ENCODE measurements around the gene VAV2.

VAV2 gene

DNA sequence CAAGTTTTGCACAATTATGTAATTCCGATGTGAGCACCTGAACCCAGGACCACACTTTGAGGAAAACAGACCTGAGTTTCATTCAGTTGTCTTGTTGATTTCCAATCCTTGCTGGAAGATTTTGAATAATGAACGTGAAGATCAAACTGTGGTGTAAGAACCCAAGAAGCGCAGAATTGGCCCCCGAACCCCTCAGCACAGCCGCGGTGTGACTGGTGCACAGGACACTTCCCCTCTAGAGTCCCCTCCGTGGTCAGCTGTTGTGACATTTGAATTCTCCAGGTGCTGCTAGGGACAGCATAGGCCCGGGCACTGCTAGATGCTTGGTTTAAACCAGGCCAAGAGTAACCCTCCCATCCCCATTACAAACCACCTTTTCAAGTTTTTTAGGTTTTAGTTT, 34.9 kb upstream of the VAV2 start:
- DNase-seq (ENCODE audit: low spot score), result no peak

GRCh38 chr9:134026581-134026980, 34.5 kb upstream of the VAV2 start:
- DNase-seq (ENCODE audit: low spot score), result no peak

- peak; percentile 42 for DNase-seq (ENCODE audit: low spot score)
These were observed 33.8 kb upstream of the VAV2 start for GRCh38 chr9:134025606-134026541.

GRCh38 chr9:134024828-134025605, 32.9 kb upstream of the VAV2 start, which contains the start of gene BRD3OS:
BRD3OS (plus strand) TSS chr9:134025481; CDS start chr9:134026748, 1,267 bp downstream.
- DNase-seq (ENCODE audit: low spot score), result peak; percentile 94

DNA sequence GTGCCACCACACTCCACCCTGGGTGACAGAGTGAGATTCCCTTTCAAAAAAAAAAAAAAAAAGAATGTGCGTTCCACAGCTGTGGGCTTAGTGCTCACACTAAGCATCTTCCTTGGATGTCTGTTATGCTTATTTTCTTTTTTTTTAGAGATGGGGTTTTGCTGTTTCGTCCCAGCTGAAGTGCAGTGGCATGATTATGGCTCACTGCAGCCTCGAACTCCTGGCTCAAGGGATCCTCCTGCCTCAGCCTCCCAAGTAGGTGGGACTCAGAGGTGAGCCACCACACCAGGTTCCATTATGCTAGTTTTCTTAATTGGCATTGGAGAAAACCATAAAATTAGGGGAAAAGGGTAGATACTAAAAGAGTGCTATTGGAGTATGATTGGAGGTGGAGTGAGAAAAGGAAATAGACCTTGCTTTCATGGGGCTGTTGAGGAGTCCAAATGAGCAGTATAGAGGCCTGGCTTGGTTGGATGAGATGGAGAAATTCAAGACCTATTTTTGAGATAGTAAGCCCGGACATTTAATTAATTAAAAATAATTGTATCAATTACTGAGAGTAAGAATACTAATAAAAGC, 32.2 kb upstream of the VAV2 start:
- DNase-seq (ENCODE audit: low spot score), result no peak

GRCh38 chr9:134014946-134015345, 22.8 kb upstream of the VAV2 start:
- no peak for DNase-seq (ENCODE audit: low spot score)

DNA sequence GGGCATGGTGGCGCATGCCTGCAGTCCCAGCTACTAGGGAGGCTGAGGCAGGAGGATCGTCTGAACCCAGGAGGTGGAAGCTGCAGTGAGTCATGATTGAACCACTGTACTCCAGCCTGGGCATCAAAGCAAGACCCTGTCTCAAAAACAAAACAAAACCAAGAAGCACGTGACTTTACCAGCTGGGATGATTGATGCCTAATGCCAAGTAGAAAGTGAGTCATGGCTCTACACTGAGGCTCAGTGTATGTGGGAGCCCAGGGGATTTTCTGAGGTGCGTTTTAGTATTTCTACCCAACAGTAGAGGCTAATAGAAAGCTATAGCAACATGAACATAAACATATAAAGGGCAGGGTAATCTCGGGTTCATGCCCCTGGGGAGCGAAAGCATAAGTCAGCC, 19.3 kb upstream of the VAV2 start:
- no peak for DNase-seq (ENCODE audit: low spot score)

- DNase-seq (ENCODE audit: low spot score), result no peak
These were observed 18.4 kb upstream of the VAV2 start for GRCh38 chr9:134010310-134011173.

- no peak for DNase-seq (ENCODE audit: low spot score)
These were observed 15.4 kb upstream of the VAV2 start for GRCh38 chr9:134007571-134007970.

DNA sequence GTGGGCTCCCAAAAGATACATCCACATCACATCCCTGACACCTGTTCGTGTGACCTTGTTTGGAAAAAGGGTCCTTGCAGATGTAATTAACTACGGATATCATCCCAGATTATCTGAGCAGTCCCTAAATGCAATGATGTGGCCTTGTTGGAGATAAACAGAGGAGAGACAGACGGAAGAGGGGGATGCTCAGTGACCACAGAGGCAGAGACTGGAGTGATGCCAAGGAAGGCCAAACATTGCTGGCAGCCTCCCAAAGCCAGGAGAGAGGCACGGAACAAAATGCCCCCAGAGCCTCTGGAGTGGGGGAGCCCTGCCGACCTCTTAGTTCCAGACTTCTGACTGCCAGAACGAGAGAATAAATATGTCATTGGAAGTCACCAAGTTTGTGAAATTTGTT, 15.0 kb upstream of the VAV2 start:
- DNase-seq (ENCODE audit: low spot score), result no peak

DNA sequence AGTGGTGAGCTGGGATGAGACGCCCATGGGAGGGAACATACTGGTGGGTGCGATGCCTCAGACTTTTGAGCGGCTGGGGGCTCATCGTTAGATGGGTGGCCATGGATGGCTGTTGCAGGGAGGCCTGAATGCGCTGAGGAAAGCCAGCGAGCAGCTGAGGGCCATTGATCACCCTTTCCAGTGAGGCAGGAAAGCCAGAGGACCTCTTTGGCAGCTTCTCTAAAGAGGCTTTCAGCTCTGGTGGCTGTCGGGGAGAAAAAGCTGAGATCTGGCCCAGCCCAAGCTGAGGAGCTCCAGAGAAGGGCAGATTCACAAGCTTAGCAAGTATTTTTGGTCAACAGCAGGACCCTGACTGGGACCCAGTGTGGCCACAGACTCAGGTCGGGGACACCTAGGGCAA, 13.3 kb upstream of the VAV2 start:
- no peak for DNase-seq (ENCODE audit: low spot score)

GRCh38 chr9:134004881-134005280, 12.8 kb upstream of the VAV2 start:
- DNase-seq (ENCODE audit: low spot score), result no peak

- DNase-seq (ENCODE audit: low spot score), result no peak
These were observed 12.2 kb upstream of the VAV2 start for GRCh38 chr9:134004131-134004873.

- no peak for DNase-seq (ENCODE audit: low spot score)
These were observed 11.1 kb upstream of the VAV2 start for GRCh38 chr9:134003237-134003636.

DNA sequence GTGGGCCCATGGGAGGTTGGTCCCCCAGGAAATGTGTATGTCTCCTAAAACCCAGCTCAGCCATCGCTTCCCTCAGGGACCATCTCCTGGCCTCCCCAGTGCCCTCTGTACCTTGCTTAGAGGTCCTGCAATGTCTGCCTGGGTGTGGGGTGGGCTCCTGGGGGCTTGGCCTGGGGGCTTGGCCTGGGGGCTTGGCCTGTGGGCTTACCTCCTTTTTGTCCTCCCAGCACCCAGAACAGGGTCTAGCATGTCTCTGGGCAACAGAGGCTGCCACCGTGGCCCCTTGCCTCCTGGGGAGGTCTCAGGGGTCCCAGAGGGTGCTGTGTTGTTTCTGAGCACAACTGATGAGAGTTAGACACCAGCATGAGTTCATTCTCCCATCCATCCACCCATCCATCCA, 10.7 kb upstream of the VAV2 start:
- DNase-seq (ENCODE audit: low spot score), result no peak

DNA sequence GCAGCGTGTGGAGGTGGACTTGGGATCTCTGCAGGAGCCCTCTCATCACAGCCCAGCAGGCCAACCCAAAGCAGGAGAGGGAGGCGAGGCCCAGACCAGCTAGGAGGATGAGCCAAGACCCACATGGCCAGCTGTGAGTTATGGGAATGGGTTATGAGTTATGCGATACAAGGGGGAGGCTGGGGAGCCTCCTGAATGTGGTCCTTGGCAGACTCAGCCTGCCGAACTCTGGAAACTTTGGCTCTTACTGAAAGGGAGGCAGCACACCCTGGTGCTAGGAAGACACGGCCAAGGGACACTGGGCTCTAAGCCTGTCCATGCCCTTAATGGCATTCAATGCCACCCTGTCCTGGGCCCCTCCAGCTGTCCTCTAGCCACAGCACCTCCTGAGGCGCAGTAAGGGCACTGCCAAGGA, 7.7 kb upstream of the VAV2 start:
- DNase-seq (ENCODE audit: low spot score), result no peak

- no peak for DNase-seq (ENCODE audit: low spot score)
These were observed 6.9 kb upstream of the VAV2 start for GRCh38 chr9:133998915-133999595.

DNA sequence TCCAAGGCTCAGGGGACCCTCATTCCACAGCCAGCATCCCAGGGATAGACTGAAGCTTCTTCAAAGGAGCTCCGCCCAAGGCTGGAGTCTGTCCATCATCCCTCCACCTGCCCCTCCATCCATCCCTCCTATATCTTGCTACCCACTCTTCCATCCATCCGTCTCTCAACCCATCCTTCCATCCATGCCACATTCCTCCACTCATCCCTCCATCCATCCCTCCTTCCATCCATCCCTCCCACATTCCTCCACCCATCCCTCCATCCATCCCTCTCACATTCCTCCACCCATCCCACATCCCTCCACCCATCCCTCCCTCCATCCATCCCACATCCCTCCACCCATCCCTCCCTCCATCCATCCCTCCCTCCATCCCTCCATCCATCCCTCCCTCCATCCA, 5.5 kb upstream of the VAV2 start:
- DNase-seq (ENCODE audit: low spot score), result no peak

DNA sequence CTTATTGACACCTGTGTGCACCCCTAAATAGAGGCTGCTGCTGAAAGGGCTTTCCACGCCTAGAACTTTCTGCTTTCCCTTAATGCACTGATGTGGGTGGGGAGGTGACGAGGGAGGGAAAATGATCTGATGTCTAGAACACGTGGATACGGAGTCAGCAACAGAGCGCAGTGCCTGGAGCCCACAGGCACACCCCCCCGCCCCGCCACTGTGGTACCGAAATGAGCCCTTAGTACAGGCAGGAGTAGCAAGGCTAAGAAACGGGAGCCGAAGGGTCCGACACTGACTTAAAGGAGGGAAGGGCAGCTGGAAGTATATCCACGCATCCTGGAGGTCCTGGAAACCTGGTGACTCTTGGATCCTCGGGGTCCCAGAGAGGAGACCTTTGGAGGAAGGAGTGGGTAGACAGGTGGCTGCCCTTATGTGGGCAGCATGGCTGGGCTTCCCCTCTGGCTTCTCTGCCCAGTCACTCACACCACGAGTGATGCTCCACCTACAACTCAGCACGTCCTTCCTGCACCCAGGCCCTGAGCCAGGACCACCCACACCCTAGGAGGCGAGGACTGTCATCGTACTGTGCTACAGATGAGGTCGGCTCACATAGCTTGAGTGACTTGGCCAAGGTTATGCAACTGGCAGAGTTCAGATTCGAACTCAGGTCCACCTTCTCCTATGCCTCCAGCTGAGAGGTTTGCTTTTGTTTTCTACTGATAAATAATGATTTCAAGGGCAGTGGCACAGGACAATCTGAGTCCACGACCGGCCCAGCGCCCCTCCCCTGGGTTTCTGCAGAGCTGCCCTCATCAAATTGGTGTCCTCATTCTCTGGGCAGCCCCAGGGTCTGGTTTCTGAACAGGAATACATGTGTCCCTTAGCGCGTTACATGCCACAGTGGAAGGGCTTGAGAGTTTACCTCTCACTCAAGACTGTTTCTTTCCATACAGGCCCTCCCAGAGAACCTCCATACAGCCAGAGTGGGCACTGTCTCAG, 4.7 kb upstream of the VAV2 start:
- DNase-seq (ENCODE audit: low spot score), result no peak
